ENCODE data around the gene GPR157.

DNA sequence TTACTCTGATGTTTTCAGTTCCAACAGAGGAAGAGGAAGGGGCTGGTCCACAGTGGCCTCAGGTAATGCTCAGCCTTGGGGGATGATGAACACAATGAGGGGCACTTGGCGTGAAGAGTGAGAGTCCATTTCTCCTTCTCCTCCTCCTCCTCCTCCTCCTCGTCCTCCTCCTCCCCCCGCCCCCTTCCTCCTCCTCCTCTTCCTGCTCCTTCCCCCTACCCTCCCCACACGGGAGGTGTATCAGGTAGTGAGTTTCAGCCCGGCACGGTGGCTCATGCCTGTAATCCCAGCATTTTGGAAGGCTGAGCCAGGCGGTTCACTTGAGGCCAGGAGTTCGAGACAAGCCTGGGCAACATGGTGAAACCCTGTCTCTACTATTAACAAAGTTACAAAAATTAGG lies 17.3 kb upstream of the GPR157 start:
- TF ChIP-seq POLR2A (IDR thresholded peaks at IDR 0.05) = no peak
- TF ChIP-seq, protein P1, sequence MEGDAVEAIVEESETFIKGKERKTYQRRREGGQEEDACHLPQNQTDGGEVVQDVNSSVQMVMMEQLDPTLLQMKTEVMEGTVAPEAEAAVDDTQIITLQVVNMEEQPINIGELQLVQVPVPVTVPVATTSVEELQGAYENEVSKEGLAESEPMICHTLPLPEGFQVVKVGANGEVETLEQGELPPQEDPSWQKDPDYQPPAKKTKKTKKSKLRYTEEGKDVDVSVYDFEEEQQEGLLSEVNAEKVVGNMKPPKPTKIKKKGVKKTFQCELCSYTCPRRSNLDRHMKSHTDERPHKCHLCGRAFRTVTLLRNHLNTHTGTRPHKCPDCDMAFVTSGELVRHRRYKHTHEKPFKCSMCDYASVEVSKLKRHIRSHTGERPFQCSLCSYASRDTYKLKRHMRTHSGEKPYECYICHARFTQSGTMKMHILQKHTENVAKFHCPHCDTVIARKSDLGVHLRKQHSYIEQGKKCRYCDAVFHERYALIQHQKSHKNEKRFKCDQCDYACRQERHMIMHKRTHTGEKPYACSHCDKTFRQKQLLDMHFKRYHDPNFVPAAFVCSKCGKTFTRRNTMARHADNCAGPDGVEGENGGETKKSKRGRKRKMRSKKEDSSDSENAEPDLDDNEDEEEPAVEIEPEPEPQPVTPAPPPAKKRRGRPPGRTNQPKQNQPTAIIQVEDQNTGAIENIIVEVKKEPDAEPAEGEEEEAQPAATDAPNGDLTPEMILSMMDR (IDR thresholded peaks at IDR 0.05) = no peak

Data from right lobe of liver (tissue), 4 donors.